K562 (cell line): Measurements from ENCODE around the gene TBCCD1. TPM values are rescaled to one million over a fixed set of nuclear protein-coding genes. Genes with fewer than 3 reads are reported as not detected.

ENCODE experiments used
- CREB3L1 ChIP-seq: fragments of 450-650 bp; IDR thresholded peaks from 2 replicates; pipeline ENCODE4 v1.6.1; 2014; ENCODE audit warnings: low read depth, mild to moderate bottlenecking, moderate library complexity, borderline replicate concordance
- DLX4 ChIP-seq: fragments of 250-450 bp; sonication (Bioruptor Pico); IDR thresholded peaks from 2 replicates; pipeline ENCODE4 v1.6.1; 2021; ENCODE audit warnings: mild to moderate bottlenecking
- ETV6 ChIP-seq, 3 experiments: fragments of 150-350 bp in 1 of 3; sonication (generic) in 1 of 3; formaldehyde crosslinking in 1 of 3; IDR thresholded peaks; 2 replicates each; pipeline versions ENCODE4 v1.6.1 to v1.8.0; 2014 to 2022; ENCODE audit warnings: borderline replicate concordance in 2 of 3, low read depth in 2 of 3, antibody characterized with exemption in 1 of 3, low read length in 1 of 3, mild to moderate bottlenecking in 1 of 3, missing genetic modification reagents in 1 of 3
- FOXK1 ChIP-seq: sonication (generic); formaldehyde crosslinking; IDR thresholded peaks from 2 replicates; pipeline ENCODE4 v1.8.0; 2022; ENCODE audit warnings: missing genetic modification reagents, mild to moderate bottlenecking, borderline replicate concordance
- FOXK2 ChIP-seq, 2 experiments: fragments of 450-650 bp; IDR thresholded peaks in 1 of 2; conservative IDR thresholded peaks in 1 of 2; 2 replicates each; pipeline ENCODE4 v1.6.1; 2016; ENCODE audit warnings: low read depth in 2 of 2, mild to moderate bottlenecking in 1 of 2
- MLLT1 ChIP-seq, 2 experiments: fragments of 450-650 bp; IDR thresholded peaks; 2 replicates each; pipeline ENCODE4 v1.6.1; 2016
- NFRKB ChIP-seq: fragments of 450-650 bp; IDR thresholded peaks from 2 replicates; pipeline ENCODE4 v1.6.1; 2016; ENCODE audit warnings: low read depth
- PHB ChIP-seq: fragments of 250-450 bp; sonication (Bioruptor Pico); IDR thresholded peaks from 2 replicates; pipeline ENCODE4 v1.5.0; 2021
- RHOXF2B ChIP-seq: fragments of 250-450 bp; sonication (Bioruptor Pico); conservative IDR thresholded peaks from 2 replicates; pipeline ENCODE4 v1.5.1; 2021
- RREB1 ChIP-seq: fragments of 250-450 bp; sonication (Bioruptor Pico); IDR thresholded peaks from 2 replicates; pipeline ENCODE4 v1.4.0; 2020
- SRF ChIP-seq, 2 experiments: fragments of 250-450, 450-650 bp in 1 of 2; sonication (Bioruptor Pico) in 1 of 2; sonication (generic) in 1 of 2; formaldehyde crosslinking; IDR thresholded peaks; 2 replicates each; pipeline versions ENCODE4 v1.5.0 to v1.5.1; 2020 to 2022; ENCODE audit warnings: mild to moderate bottlenecking in 1 of 2, missing genetic modification reagents in 1 of 2
- THRAP3 ChIP-seq: fragments of 450-650 bp; IDR thresholded peaks from 2 replicates; pipeline ENCODE4 v1.6.1; 2016; ENCODE audit warnings: mild to moderate bottlenecking, inconsistent platforms, borderline replicate concordance
- ZNF174 ChIP-seq: fragments of 250-450 bp; sonication (Bioruptor Pico); IDR thresholded peaks from 2 replicates; pipeline ENCODE4 v1.4.0; 2020; ENCODE audit warnings: mild to moderate bottlenecking
- ZNF197 ChIP-seq: fragments of 200-800 bp; sonication (Bioruptor generic); IDR thresholded peaks from 2 replicates; pipeline ENCODE4 v1.6.1; 2016; ENCODE audit warnings: low read depth, missing genetic modification characterization, missing compliant biosample characterization
- ZNF79 ChIP-seq: fragments of 250-450 bp; sonication (Bioruptor Pico); IDR thresholded peaks from 2 replicates; pipeline ENCODE4 v1.4.0; 2020; ENCODE audit warnings: low read depth, mild to moderate bottlenecking, moderate library complexity
- polyA plus RNA-seq, 8 experiments: library from polyadenylated mRNA; depleted of rRNA in 4 of 8; stranded (reverse) in 5 of 8; unstranded in 3 of 8; fragments of >200 nt; fragmentation: Nextera tagmentation in 2 of 8; fragmentation: Illumina TruSeq in 1 of 8; extraction: Ambion mirVana in 2 of 8; extraction: Trizol in 1 of 8; gene quantifications; 2 replicates each; pipeline versions ENCODE4 v1.2.1 to v1.2.3, GENCODE V29; 2011 to 2014; ENCODE audit warnings: inconsistent platforms in 1 of 8, missing spikeins in 1 of 8
- total RNA-seq, 7 experiments: library from RNA; depleted of rRNA in 6 of 7; stranded (reverse); fragments of >200 nt in 6 of 7; fragmentation: Illumina TruSeq in 2 of 7; extraction: Trizol in 2 of 7; gene quantifications; 2 replicates each; pipeline versions ENCODE4 v1.2.1 to v1.2.3, GENCODE V29; 2011 to 2021; ENCODE audit warnings: low replicate concordance in 1 of 7
- TF ChIP-seq, protein P1 (sequence below): IDR thresholded peaks from 3 replicates; pipeline ENCODE4 v1.6.1; 2011; ENCODE audit warnings: borderline replicate concordance, mild to moderate bottlenecking; ENCODE audit not compliant: insufficient read length, insufficient read depth

The TBCCD1 gene
- total and polyA plus RNA-seq, 9 of the 15 experiments (the other 6 are each of a cell fraction or from before 2014, with no cell fraction given) = 17.7 to 31.1 (median 21.2) TPM

GRCh38 chr3:186566772-186567071 lies 417 bp downstream of the TBCCD1 start (continued):
- TF ChIP-seq RREB1 (no peak), THRAP3 (no peak), ZNF174 (CRISPR knock-in tag) (no peak), FOXK2 (conservative IDR thresholded peaks at IDR 0.05 in 1 of 2, IDR thresholded peaks at IDR 0.05 in 1 of 2; ENCODE audit: low read depth in 2 of 2) (0 out of 4 replicates have a peak, but pooled peaks of 1 of the 2 experiments have one; percentile 14), SRF (CRISPR knock-in tag; IDR thresholded peaks at IDR 0.05) (peak in 1 of 2 experiments; percentile 39; a peak in 1 of 4 replicates), FOXK1 (CRISPR knock-in tag) (no peak; the same call in 1 of the 2 replicates), MLLT1 (IDR thresholded peaks at IDR 0.05) (no peak), ZNF197 (CRISPR knock-in tag) (no peak), CREB3L1 (no peak), NFRKB (no peak), ETV6 (IDR thresholded peaks at IDR 0.05; ENCODE audit: borderline replicate concordance in 1 of 2, low read depth in 2 of 2, low read length in 1 of 2) (no peak), ETV6 (CRISPR knock-in tag; IDR thresholded peaks at IDR 0.05; ENCODE audit: borderline replicate concordance) (0 out of 2 replicates have a peak, but pooled peaks have one; percentile 73), ZNF79 (CRISPR knock-in tag) (no peak), RHOXF2B (CRISPR knock-in tag) (no peak), PHB (CRISPR knock-in tag) (no peak), DLX4 (CRISPR knock-in tag) (no peak)
- TF ChIP-seq, protein P1, sequence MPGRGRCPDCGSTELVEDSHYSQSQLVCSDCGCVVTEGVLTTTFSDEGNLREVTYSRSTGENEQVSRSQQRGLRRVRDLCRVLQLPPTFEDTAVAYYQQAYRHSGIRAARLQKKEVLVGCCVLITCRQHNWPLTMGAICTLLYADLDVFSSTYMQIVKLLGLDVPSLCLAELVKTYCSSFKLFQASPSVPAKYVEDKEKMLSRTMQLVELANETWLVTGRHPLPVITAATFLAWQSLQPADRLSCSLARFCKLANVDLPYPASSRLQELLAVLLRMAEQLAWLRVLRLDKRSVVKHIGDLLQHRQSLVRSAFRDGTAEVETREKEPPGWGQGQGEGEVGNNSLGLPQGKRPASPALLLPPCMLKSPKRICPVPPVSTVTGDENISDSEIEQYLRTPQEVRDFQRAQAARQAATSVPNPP = no peak
